ENCODE measurements around the gene NCAM2.

Gene NCAM2

DNA sequence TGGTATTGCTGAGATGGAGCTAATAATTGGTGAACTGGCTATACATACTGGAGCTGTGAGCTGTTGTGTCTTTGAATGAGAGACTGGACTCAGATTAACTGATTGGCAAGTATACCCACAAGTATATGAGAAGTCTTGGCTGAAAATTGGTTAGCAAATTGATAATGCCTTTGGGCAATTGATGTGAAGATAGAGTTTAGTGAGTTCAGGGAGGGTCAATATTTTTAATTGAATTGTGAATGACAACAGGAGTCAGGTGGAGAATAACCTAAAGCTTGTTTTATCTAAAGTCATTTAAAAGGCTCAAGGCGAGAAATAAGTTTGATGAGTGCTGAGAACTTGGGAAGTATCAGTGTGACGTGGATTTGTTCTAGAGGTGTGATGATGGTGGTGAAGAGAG is 27.5 kb downstream of the NCAM2 start:
- DNase-seq (ENCODE audit: extremely low spot score, insufficient read length, low read depth) = no peak
- no peak for FAIRE-seq

DNA sequence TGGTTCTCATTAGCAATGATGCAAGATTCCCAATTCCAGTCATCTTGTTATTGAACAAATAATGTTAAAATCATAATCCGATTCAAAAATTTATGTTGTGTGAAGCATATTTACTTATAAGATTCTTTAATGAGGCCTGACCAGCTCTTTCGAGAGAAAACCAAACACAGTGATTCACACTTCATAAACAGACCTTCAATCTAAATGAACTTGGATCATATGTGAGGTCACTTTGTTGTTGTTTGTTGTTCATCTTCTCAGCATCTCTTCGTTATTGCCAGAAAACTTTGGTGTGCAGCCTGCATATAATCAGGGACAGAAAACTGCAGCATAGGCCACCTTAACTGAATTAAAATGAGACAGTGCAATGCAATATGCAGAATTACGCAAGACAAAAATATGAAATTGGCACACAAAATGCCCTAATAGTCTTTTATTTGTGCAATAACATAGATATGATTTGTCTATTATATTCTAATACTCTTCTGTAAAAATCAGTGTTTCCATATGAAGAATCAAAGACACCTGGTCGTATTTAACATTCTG is 30.1 kb downstream of the NCAM2 start:
- no peak for FAIRE-seq
- DNase-seq (ENCODE audit: extremely low spot score, insufficient read length, low read depth) = no peak

DNA sequence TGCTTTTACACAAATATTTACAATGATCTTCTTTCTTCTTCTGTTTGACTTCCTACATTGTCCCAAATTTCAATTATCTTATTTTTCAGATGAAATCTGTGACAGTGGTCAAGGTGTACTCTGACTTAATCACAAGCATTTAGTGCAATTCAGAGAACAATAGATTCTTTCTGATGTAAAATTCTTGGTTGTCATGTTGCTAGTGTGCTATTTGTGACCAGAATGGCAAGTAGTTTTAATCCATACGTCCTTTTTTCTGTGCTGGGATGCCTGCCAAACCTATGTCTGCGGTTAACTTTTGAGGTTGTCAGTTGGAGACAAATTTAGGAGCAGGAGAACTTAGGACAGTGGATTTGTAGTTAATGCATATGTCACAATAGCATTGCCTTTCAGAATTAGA is 31.0 kb downstream of the NCAM2 start:
- FAIRE-seq (no peak), DNase-seq (ENCODE audit: extremely low spot score, insufficient read length, low read depth) (no peak)

DNA sequence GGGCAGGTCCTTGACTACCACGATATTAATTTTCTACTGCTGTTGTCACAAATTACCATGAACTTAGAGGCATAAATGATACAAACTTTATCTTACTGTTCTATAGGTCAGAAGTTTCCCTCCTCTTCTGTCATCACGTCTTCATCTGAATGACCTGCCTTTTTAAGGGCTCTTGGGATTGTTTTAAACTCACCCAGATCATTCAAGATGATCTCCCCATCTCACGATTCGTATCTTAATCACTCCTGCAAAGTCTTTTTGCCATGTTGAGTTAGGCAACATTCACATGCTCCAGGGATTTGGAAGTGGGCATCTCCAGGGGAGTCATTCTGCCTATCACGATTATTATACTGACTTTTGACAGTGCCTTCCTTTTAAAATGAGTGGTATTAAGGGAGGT is 32.1 kb downstream of the NCAM2 start:
- FAIRE-seq = no peak

DNA sequence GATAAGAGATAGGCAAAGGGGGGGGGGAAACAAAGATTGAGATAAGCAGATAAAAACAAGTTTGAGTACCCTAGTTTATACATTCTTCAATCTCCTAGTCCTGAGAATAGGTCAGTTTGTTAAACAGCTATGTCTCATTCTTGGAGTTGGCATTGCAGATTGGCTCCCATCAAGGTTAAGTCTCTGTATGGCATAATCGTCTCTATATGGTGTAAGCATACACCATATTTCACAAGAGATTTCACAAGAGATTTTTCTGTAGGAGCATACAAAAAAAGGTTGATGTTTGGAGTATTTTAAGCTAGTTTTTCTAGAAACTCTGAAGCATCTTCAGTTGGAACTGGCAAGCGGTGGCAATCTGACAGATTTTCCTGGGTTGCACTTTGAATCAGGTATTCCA is 35.8 kb downstream of the NCAM2 start:
- no peak for DNase-seq (ENCODE audit: extremely low spot score, insufficient read length, low read depth)
- no peak for FAIRE-seq

More for the DNA sequence above, 32.1 kb downstream of the NCAM2 start:
- no peak for DNase-seq (ENCODE audit: extremely low spot score, insufficient read length, low read depth)

DNA sequence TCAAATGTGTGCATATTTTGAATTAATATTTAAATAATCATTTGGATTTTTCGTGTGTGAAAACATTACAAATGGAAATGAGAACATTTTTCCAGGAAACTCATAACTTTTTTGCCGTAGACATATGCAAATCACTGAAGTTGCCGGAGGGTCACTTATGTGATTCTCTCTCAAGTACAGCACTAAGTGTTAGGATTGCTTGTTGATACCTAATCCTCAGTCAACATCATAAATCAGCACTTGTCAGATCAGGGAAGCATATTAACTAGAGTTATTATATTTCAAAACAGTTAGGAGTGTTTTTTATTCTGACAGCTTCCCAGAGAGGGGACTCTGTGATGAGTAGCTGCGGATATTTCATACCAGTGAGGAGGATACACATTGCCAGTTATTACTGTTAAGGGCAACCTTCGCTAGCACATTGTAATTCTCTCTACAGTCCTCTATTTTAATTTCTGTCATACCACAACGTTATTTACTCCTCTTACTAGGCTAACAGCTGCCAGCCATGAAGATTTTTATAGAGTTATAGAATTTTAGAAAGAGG is 41.5 kb downstream of the NCAM2 start:
- FAIRE-seq (no peak), DNase-seq (ENCODE audit: extremely low spot score, insufficient read length, low read depth) (no peak)

DNA sequence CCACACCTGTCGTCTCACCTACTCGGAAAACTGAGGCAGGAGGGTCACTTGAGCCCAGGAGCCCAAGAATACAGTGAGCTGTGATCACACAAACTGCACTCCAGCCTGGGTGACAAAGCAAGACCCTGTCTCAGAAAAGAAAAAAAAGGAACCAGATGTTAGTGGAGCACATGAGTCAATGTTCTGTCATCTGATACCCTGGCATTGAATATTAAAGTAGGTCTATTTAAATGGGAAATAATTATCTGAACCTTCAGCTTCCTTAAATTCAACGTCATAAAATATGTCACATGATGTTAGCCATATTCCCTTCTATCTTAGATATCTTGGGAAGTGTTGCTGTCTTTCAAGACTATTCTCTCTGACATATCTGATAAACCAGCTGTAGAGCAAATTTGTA is 47.3 kb downstream of the NCAM2 start:
- FAIRE-seq (no peak), DNase-seq (ENCODE audit: extremely low spot score, insufficient read length, low read depth) (no peak)

DNA sequence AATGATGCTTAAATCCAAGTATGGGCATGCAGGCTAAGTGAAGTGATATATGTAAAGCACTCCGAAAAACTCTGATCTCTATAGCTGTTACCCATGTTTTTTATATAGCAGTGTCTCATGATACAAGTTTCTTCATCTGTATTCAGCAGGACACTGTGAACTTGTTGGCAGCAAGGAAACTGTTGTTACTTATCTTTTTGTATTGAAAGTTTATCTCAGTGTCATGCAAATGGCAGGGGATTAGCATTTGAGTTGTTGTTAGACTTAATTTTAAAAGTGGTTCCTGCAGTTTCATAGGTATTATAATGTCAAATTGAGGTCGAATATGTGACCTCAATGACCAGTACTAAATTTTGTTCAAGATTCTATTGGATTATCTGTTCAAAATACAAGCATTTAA is 47.9 kb downstream of the NCAM2 start:
- FAIRE-seq = no peak
- no peak for DNase-seq (ENCODE audit: extremely low spot score, insufficient read length, low read depth)

DNA sequence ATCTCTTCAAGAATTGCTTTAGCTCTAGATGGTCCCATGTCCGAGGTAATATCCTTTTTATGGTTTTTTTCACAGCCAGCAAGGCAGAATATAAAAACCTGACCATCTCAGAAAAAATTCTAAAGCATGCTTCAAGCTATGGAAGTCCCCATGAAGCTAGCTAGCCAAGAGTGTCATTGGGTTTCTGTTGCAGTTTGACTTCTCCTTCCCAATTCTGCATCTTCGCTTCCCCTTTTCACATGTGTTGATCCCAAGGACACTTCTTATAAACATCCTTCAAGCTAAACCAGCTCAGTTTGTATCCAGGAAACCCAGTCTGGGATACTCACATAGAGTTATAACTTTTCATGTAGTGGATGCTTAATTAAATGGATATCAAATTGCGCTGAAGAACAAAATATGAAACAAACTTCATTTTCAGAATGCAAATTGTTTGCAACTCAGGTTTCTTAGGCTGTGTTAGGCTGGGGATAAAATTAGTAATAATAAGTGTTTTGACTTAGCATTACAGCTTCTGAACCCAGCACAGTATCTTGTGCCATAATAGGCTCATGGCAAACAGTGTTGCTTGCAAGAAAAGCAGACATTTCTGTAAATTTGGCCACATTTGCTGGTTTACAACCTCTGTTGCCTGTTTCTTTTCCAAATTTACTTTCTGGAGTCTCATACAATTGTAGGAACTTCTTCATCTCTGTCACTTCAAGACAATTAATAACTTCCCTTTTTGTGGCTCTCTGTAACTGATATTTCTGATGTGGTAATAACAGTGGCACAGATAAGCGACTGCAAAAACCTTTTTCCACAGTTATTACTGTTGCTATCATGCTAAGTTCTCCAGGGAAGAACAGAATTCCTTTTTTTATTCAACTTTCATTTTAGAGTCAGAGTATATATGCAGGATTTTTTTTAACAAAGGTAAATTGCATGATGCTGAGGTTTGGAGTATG is 53.2 kb downstream of the NCAM2 start:
- DNase-seq (ENCODE audit: extremely low spot score, insufficient read length, low read depth) = no peak
- no peak for FAIRE-seq

DNA sequence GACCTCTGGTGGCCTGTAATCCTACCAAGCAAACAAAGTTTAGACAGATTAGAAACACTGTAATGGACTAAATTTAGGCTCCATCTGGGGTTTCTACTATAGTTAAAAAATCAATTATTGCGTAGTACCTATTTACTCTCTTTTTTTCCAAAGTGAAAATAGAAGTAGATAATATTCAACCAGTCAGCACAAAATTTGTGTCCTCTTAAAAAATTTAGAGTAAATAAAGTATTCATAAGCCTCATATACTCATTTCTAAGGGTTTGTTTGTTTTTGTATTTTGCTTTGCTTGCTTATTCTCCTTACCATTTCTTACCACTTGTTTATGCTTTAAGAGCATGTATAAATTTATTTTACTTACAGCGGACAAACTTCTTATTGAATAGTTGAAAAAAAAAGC is 54.5 kb downstream of the NCAM2 start:
- DNase-seq (ENCODE audit: extremely low spot score, insufficient read length, low read depth) (no peak), FAIRE-seq (no peak)

DNA sequence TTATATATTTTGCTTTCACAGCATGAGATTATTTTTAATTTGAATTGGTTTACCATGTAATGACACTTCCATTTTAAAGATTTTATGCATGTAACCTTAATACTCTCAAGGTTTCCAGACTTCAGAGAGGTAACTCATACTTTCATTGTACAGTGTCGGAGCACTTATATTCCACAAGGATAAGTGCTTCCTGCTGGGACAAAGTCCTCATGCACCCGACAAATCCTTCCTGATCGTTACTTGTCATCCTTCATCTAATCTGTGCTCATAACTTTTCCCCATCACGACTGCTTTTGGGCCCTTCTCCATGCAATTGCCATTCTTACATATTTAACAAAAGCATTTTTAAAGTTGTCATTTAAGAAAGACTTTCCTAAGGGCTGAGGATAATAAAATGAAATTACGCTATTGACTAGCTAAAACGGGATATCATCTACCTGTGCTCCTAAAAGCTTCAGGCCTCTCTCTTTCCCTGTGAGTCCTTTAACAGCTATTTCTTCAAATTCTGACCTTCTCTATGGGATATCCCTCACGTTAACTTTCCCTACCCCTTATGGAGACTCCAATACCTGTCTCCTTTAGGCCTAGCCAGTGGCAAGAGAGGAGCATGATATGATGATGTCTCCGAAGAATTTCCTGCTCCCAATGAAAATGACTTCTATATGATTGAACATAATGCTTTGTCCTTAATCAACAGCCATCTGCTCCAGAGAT is 59.3 kb downstream of the NCAM2 start:
- no peak for FAIRE-seq
- DNase-seq (ENCODE audit: extremely low spot score, insufficient read length, low read depth) = no peak

DNA sequence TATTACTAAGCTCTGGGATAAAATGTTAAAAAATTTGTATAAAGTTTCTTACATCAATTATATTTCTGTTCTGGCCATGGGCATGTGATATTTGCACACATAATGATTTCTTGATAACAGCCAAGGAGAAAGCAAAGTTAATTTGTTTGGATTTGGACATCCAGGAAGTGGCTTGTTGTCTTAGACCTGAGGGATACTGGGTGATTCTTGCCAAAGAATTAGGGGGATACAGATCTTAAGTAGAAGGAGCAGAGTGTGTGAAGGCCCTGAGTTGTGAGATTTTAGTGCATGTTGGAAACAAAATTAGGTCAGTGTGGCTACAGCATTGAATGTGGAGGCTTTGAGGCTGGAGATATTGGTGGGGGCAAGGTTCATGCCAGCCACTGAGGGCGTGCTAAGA is 65.6 kb downstream of the NCAM2 start:
- DNase-seq (ENCODE audit: extremely low spot score, insufficient read length, low read depth) (no peak), FAIRE-seq (no peak)

DNA sequence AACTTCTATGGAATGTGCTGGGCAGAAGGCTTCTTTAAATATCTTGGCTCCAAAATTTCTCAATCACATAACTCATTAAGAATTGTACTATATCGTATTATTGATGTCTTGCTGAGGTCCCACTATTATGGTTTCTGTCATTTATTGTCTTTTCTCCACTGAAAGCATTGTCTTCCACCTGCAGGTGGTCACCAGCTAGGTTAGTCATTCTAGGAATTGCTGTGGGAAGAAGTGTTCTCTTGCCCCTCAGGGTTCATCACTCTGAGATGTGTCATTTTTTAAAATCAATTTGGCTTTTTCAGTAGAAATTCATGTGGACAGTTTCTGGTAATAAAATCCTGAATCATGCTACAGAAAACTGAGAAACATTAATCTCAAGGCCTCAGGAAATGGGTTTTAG is 66.1 kb downstream of the NCAM2 start:
- FAIRE-seq (no peak), DNase-seq (ENCODE audit: extremely low spot score, insufficient read length, low read depth) (no peak)

DNA sequence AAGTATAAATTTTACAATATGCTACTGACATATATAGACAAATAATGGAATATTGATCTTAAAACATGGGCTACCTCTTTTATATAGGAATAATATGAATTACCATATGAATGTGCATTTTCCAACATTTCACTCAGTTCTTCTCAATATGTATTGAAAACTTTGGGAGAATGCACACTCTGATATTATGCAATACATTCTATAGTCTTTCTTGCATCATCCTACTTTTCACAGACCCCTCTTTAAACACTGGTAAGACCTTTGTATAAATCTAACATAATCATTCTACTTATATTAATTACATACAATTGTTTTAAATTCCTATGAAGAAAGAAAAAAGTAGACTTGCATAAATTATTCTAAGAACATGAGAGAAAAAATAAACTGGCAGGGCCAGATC is 69.2 kb downstream of the NCAM2 start:
- no peak for FAIRE-seq
- no peak for DNase-seq (ENCODE audit: extremely low spot score, insufficient read length, low read depth)

DNA sequence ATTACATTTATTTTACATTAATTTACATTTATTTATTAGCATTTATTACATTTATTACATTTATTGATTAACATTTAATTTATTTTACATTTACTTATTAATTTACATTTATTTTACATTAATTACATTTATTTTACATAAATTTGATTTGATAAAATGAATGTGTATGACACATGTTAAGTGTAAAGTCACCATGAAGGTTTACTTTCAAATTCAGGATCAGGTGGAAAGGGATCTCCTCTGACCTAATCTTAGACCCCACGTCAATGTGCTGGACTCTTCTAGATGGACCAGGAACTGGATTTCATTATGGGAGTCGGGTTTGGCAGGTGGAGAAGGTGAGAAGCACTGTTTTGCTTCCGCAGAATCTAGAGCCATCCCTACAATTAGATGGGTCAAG is 76.1 kb downstream of the NCAM2 start:
- no peak for DNase-seq (ENCODE audit: extremely low spot score, insufficient read length, low read depth)
- FAIRE-seq = no peak

DNA sequence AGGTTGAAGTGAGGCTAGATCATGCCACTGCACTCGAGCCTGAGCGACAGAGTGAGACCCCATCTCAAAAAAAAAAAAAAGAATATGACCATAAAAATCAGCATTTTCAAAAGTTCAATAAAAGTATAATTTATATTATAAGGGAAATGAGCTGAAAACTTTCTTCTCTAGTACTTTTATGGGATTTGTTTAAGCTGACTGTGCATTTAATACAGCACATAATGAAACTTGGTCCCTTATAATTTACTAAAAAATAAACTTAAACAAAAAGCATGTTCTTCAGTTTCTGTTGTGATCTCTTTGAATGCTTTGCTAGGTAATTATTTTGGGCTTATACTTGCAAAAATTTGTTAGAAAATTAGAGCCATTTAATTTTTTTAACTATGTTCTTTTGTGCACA is 77.8 kb downstream of the NCAM2 start:
- no peak for DNase-seq (ENCODE audit: extremely low spot score, insufficient read length, low read depth)
- no peak for FAIRE-seq

DNA sequence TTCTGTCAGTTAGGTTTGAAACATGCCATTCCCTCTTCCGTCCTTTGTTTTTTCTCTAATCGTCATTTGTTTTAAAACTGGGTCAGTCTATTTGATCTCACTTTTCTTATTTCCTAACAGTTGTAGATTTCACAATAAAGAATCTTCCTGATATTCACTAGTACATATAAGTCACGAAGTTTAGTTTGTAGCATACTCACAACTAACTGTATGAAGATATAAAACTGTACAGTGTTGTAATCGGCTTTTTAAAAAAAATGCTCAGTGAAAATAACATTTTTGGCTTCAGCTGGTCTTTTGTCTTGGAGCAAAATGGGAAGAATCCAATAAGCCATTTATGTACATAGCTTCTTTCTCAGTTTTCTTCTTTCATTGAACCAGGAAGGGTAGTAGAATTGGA is 78.3 kb downstream of the NCAM2 start:
- DNase-seq (ENCODE audit: extremely low spot score, insufficient read length, low read depth) (no peak), FAIRE-seq (no peak)

DNA sequence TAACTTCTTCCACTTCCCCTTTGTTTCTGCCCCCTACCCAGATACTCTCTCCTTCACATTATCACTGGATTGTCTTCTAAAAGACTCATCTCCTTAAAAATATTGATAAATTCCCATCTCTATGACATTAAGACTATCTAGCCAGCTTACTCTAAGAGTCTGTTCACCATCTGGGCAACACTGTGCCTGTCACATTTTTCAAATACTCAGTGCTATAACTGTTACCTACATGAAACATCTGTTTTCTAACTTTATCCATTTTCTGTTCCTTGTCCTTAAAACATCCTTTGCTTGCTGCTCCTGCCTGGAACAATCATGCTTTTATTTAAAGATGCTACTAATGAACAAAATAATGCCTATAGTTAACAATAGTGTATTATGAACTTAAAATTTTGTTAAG is 81.4 kb downstream of the NCAM2 start:
- no peak for FAIRE-seq
- DNase-seq (ENCODE audit: extremely low spot score, insufficient read length, low read depth) = no peak

DNA sequence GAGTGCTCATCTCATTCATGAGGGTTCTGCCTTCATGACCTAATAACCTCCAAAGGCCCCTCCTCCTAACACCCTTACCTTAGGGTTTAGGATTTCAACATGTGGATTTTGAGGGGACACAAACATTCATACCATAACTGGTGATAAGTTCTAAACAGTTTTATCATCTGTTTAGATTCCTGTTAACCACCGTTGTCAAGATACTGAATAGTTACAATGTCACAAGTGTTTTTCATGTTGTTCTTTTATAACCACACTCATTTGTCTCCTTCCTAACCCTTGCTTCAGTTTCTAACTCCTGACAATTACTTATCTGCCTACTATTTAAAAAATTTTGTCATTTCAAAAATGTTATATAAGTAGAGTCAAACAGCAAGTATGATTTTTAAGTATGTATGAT is 86.0 kb downstream of the NCAM2 start:
- FAIRE-seq = no peak
- DNase-seq (ENCODE audit: extremely low spot score, insufficient read length, low read depth) = no peak

DNA sequence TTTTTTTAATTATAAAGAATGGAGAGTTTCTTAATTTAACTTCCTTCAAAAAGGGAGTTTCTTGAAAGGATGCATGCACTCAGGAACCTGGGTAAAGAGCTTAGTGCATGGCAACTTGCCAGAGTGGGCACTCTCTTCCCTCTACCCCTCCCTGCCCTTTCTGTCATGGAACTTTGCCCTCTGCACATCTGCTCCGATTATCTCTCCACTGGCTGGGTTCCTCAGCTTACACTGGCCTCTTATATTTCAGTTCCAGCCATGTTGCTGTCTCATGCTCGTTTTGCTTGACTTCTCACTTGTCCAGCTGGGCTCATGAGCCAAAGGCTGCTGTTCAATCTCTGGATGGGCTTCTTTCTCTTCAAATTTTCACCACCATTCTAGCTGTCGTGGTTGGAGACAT is 87.0 kb downstream of the NCAM2 start:
- FAIRE-seq = no peak
- no peak for DNase-seq (ENCODE audit: extremely low spot score, insufficient read length, low read depth)

DNA sequence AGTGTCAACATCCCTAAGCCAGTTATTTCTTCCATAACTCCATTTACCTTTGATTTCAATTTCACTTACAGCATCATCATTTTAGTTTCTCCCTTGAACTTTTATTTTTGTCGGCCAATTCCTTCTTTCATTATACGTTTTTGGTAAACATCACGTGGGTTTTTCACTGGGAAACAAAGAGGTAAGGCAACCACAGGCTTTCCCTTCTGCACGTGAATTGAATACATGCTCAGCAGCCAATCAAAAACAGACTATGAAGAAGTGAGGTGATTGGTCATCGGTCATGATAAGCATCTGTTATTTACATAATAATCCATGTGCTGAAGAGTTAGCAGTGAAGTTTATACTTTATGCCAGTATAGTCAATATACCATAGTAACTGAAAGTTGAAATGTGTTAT is 98.7 kb downstream of the NCAM2 start:
- FAIRE-seq (no peak), DNase-seq (ENCODE audit: extremely low spot score, insufficient read length, low read depth) (no peak)

Data from GM18507 (cell line).